LoVo (cell line): Measurements from ENCODE around the gene USP53.
"Not testable (repeated sequence)": the region's sequence is repeated elsewhere in the genome, so short reads cannot be mapped to it uniquely, and the experiment has no call there.

ENCODE experiments used
- DNase-seq: peaks from one replicate; pipeline ENCODE4 v3.0.0-alpha.2; 2016; ENCODE audit warnings: low spot score

Gene USP53

DNA sequence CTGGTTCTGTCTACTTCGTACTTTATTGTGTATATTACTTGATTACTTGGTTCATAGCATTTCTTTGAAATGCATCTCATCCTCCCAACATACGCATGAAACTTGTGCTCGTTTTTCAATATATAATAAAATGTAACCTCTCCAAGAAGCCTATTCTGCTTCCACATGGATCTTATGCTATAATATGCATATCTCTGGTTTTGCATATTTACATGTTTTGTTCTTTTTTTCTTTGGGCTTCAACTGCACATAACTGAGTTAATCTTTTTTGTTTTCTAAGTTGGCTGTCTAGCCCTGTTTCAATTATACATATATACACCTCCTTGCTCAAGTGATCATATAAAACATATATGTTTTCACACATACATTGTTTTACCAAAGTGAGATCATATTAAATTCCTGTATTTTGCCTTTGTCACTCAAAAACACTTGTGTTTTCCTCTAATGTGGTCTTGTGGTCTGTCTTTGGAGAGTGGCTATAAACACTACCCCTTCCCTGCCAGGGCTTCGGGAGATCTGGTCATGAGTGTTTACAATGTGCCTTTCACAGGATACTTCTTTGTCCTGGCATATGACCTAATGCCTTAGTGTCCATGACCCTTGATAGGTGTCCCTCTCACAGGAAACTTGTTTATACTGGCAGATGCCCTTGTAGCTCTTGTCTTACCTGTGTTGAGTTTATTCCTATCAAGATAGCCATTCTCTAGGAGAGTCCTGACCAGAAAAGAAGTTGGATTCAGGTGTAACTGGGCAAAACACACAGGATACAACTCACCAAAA, 17.6 kb downstream of the USP53 start:
- no peak for DNase-seq

DNA sequence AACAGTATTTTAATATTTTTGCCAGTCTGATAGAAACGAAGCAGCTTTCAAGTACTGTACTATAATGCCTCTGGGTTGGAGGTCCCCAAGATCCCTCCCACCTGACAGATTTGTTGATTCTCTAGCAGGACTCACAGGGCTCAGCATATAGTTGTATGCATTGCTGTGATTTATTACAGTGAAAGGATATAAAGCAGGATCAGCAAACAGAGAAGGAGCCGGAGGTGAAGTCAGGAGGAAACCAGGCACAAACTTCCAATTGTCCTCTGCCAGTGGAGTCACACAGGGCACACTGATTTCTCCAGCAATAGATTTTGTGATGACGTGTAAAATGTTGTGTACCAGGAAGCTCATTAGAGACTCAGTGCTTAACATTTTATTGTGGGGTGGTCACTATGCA, 19.0 kb downstream of the USP53 start:
- no peak for DNase-seq

DNA sequence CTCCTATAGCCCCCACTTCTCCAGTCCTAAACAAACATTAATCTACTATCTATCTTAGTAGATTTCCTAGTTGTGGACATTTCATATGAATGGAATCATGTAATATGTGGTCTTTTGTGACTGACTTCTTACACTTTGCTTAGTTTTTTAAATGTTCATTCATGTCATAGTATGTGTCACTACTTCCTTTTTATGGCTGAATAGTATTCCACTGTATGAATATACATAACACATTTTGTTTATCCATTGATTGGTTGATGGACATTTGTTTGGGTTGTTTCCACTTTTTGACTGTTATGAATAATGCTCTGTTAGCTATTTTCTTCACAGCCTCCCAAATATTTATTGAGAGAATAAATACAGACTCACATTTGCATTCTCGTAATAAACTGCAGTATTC, 19.8 kb downstream of the USP53 start:
- DNase-seq: no peak

DNA sequence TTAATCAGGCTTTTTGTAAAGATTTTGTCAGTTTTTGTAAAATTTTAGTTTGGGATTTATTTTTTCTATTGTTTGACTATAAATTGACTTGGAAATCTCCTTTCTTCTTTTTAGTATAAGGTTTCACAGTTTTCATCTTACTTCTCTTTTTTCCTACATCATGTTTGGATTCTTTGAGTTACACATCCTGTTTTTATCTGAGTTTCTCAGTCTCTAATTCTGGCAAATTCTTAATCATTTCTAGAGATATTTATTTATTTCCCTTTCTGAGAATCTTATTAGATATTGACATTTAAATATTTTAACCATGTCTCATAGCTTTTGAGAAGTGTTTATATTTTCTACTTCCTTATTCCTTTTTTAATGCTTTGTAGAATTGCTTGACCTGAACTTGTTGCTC, 20.7 kb downstream of the USP53 start:
- no peak for DNase-seq

DNA sequence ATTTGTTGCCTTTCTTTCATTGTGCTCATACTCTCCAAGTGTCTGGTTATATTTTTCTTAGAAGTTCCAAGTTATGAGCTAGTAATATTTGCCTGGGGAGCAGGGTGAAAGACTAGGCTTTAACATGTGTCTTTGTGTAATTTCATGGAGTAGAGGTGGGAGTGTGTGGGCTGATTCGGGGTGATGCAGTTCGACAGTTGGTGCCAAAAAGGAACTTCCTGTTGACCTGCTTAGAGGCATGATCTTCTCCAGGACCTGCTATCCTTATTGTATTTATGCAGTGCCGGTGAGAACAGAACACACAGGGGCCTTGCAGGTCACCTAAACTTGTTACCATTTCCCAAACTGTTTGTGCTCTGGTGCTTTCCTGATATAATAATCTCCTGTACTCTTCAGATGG, 21.2 kb downstream of the USP53 start:
- no peak for DNase-seq

DNA sequence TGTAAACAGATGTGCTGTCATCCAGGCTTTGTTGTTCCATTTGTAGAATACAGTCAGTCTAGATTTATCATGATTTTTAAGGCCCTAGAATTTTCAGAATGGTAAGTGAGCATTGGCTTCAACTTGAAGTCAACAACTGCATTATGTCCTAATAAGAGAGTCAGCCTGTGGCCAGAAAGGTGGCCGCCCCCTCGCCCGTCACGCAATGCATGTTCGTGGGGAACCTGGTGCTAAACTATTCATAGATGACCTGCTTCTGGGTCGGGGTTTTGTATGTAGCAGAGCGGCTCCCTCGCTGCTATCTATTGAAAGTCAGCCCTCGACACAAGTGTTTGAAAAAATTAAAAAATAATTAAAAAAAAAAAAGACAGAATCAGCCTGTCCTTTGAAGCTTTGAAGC, 24.7 kb downstream of the USP53 start:
- no peak for DNase-seq

DNA sequence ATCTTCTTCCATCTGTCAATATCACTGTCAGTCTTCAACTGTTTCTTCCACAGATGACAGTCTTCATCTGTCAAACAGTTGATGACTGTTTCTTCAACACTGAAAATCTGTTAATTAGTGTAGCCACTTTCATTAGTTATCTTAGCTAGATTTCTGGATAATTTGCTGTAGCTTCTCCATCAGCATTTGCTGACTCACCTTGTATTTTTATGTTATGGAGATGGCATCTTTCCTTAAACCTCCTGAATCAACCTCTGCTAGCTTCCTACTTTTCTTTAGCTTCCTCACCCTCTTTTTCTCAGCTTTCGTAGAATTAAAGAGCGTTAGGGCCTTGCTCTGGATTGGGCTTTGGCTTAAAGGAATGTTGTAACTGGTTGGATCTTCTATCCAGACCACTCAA, 25.1 kb downstream of the USP53 start:
- DNase-seq: no peak

DNA sequence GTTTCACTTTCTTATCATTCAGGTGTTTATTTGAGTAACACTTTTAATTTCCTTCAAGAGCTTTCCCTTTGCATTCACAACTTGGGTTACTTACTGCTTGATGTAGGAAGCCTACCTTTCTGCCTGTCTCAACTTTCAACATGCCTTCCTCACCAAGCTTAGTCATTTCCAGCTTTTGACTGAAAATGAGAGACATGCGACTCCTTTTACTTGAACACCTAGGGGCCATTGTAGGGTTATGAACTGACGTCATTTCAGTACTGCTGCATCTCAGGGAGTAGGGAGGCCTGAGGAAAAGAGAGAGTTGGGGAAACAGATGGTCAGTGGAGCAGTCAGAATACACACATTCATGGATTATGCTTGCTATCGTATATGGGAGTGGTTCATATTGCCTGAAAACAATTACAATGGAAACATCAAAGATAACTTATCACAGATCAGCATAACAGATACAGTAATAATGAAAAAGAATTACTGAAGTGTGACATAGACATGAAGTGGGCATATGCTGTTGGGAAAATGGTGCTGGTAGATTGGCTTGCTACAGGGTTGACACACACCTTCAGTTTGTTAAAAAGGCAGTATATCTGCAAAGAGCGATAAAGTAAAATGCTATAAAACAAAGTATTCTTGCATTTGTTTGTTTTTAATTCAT, 25.7 kb downstream of the USP53 start:
- DNase-seq: no peak

DNA sequence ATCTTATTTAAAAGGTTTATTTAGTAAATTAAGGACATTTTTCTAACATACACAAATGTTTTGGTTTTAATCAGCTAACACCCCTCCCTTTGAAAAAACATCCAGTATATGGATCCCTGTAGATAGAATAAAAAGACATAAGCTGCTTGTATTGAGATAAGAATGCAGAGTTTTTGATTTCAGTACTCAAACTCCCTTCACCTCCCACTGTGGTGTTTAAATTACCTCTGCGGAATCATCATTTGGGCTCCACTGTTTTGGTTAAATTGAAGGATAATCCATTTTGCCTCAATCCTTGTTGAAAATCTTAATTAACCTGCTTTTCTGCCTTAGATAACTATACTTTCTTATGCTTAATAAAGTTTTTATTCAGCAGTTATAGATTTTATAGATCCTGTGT, 27.6 kb downstream of the USP53 start:
- no peak for DNase-seq

DNA sequence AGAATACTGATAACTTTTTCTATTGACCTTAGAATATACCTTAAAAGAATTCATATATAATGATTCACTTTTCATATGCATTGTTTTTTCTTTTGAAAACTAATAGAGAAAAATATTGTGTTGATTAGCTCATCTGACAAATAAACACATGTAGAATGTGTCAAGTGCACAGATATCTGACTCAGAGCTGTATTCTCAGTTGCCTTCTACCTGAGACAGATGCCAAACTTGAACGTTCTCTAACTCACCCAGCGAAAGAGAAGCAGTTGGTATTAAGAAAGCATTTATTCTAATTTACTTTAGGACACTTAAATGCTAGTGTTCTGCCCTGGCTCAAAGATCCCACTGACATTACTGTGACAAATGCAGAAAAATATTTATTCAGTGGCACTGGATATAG, 28.1 kb downstream of the USP53 start:
- DNase-seq: no peak

DNA sequence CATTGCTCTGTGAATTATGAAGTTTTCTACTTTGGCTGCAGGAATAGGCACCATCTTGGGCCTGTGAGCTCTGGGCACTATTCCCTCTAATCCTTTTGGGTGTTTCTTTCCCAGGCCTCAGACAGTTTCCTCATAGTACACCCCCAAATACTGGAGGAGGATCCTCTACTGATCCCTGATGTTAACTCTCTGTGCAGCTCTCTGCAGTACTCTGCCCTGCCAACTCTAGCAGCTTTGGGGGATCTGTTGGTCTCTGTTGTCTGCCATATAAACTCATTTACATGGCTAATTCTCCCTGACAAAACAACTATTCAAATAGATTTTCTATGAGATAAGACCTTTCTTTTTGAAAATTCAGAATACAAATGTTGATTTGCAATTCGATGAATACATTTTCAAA, 29.9 kb downstream of the USP53 start:
- no peak for DNase-seq

DNA sequence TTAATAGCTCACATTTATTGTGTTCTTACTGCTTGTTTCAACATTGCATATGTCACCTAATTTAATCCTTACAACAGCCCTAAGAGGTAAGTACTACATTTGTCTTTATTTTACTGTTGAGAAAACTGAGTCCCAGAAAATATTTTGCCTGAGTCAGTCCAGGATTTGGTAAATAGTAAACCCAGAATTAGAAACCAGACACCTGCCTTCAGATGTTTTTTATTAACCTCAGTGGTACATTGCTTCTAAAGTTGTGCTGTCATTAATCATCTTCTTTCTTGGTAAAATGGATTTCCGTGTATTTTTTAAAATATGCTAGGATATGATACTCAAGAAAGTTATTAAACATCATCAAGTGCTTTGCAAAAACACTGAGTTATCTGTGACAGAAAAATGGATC, 31.4 kb downstream of the USP53 start:
- DNase-seq: no peak

DNA sequence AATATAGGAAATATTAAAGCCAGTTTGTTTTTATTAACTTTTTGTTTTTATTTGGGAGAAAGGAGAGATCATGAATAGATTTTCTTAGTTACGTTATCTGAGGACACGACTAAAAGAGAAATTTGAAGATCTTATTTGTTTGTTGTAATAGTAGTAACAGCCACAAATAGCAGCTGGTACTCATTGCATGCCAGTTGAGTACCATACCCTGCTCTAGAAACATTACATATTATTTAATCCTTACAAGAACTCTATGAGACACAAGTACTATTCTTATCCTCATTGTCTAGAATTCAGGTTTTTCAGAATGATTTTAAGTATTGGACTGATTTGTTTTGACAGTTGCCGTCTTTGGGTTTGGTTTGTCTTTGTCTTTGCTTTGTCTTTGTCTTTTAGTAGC, 31.8 kb downstream of the USP53 start:
- DNase-seq: no peak

DNA sequence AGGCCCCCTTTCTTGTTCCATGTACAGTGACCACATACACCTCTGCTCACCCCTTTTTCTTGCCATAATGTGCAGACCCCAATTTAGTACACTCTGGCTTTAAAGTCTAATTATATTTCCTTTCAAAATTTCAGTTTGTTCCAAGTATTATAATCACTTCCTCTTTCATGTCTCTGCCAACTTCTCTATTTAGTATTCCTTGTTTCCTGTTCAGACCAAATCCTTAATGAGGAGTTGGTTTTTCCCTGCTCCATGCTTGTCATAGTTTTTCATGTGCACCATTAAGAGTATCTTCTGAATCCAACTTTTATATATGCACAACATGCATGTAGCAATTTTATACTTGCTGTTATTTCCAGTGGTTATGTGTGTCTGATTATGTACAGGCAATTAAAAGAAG, 32.3 kb downstream of the USP53 start:
- DNase-seq: no peak

DNA sequence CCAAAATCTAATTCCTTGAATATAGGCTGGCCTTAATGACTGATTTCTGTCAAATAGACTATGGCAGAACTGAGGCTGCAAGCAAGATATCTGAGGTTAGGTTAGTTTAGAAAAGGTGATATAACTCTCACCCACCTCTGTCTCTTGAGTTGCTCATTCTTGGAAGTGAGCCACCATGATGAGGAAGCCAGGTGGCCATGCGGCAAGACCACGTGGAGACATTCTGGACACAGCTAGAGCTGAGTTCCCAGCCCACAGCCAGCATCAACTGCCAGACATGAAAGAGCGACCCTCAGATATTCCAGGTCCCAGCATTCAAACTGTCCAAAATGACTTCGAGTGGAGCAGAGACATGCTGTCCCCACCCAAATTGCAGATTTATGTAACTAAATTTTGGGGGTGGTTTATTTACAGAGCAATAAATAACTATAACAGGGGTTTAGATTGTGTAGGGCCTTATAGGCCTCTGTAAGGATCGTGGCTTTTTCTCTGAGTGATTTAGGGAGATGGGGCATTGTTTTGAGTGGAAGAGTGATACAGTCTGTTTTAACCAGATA, 33.7 kb downstream of the USP53 start:
- DNase-seq: no peak

DNA sequence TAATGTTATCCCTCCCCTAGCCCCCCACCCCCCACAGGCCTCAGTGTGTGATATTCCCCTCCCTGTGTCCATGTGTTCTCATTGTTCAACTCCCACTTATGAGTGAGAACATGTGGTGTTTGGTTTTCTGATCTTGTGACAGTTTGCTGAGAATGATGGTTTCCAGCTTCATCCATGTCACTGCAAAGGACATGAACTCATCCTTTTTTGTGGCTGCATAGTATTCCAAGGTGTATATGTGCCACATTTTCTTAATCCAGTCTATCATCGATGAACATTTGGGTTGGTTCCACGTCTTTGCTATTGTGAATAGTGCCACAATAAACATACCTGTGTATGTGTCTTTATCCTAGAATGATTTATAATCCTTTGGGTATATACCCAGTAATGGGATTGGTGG, 38.5 kb downstream of the USP53 start:
- not testable (repeated sequence) for DNase-seq

DNA sequence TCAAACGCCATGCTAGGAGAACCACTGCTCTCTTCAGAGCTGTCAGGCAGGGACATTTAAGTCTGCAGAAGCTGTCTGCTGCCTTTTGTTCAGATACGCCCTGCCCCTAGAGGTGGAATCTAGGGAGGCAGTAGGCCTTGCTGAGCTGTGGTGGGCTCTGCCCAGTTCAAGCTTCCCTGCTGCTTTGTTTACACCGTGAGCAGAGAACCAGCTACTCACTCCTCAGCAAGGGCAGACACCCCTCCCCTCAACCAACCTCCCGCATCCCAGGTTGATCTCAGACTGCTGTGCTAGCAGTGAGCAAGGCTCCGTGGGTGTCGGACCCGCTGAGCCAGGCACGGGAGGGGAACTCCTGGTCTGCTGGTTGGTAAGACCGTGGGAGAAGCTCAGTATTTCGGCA, 42.7 kb downstream of the USP53 start:
- not testable (repeated sequence) for DNase-seq

DNA sequence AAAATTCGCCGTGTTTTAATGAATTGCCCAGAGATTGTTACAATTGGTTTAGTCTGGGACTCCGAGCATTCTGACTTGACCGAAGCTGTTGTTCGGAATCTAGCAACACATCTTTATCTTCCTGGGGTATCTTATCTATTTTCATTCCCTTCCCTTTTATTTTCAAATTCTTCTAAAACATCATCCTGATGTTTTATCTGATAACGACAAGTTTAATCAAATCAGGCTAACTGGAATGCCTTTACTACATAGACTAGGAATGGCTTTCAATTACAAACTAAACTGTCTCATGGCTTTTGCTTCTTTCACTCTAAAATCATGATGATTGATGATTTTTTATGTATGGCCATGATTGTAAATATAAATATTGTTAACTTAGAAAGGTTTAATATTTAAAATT, 48.0 kb downstream of the USP53 start:
- DNase-seq: no peak

DNA sequence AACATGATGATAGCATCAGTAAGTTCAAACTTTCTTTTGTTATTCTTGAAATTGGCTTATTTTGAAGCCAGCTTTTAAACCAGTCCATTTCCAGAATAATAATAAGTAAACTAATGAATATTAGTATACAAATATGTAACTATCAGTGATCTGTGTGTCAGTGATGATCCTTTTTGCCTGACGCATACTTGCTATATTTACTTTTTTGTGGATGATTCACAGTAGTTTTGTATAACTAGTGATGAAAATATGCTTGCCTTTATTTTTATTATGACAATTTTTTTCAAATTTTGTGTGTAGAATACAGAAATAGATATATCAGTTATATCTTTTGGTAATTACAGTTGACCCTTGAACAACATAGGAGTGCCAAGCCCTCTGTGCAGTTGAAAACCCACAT, 49.5 kb downstream of the USP53 start:
- DNase-seq: no peak

DNA sequence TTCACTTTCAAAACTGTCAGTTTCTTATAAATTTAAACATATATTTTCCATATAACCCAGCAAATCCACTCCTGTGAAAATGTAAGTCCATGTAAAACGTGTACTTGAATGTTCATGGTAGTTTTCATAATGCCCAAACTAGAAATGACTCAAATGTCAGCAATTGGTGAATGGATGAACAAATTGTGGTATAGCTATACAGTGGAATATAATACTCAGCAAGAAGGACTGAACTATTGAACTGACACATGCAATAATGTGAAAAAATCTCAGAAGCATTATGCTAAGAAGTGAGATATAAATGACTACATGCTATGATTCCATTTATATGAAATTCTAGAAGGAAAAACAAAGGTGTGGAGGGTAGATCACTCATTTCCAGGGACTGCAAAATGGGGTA, 52.2 kb downstream of the USP53 start:
- no peak for DNase-seq

DNA sequence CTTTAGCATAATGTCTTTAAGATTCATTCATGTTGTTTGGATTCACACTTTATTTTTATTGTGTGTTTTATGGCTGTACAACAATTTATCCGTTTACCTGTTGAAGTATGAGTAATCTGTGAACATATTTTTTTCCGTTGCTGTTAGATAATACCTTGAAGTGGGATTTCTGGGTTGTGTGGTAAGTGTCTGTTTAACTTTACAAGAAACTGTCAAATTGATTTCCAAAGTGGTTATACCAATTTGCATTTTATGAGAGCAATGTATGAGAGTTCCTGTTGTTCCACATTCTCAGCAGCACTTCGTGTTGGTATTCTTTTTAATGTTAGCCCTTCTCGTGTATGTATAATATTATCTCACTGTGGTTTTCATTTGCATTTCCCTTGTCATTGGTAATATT, 53.6 kb downstream of the USP53 start:
- DNase-seq: no peak

DNA sequence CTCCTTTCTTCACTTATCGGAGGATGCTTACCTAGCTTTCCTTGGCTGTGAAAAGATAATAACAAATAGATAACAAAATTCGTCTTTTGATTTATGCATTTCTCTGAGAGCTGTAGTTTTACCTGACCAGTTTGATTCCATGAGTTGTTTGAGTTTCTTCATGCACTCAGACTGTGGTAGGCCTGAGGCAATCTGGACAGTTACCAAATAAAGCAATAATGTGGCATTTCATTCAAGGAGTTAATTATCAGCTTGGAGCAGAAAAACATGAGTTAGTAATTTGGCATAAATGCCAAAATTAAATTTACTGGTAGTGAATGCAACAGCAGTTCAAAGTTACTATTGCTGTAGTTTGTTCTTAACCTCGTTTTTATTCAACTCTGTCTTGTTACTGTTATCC, 56.0 kb downstream of the USP53 start:
- DNase-seq: no peak

DNA sequence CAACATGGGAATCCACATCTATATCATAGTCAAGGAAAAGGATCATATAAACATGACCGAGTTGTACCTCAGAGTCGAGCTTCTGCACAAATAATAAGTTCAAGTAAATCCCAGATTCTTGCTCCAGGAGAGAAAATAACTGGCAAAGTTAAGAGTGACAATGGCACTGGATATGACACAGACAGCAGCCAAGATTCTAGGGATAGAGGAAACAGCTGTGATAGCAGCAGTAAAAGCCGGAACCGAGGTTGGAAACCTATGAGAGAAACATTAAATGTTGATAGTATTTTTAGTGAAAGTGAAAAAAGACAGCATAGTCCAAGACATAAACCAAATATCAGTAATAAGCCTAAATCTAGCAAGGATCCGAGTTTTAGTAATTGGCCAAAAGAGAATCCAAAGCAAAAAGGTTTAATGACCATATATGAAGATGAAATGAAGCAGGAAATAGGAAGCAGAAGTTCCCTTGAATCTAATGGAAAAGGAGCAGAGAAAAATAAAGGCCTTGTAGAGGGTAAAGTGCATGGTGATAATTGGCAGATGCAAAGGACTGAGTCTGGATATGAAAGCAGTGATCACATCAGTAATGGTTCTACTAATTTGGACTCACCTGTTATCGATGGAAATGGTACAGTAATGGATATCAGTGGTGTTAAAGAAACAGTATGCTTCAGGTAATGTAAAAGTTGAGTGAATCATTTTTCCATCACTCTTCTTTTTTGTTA, 59.0 kb downstream of the USP53 start:
- no peak for DNase-seq
